HCT116 (cell line): ENCODE results near the gene DYNLT1. TPM values are rescaled to one million over a fixed set of nuclear protein-coding genes. Genes with fewer than 3 reads are reported as not detected.

Source experiments
- ATAC-seq: fragments of 200-7000 bp; cut with Tn5 transposase; 2 replicates; pipeline ENCODE4 v1.9.1; 2020; ENCODE audit warnings: mild to moderate bottlenecking, moderate library complexity
- BruUV-seq: library from RNA; stranded (reverse); fragments of 400-500 nt; replicated peaks from 2 replicates; lab custom pipeline; 2021; lab: Mats Ljungman, UMichigan
- CTCF ChIA-PET: fragments of 300-600 bp; sonication (Branson Sonifier 250); formaldehyde crosslinking; loops from one replicate; lab custom pipeline; 2021; ENCODE audit warnings: antibody characterized with exemption; lab: Charles Lee
- POLR2A ChIA-PET: fragments of 300-600, 350-600 bp; sonication (Branson Sonifier 250); formaldehyde crosslinking; loops from one replicate; lab custom pipeline; 2021; ENCODE audit warnings: antibody characterized with exemption; lab: Charles Lee
- RAD21 ChIA-PET, 2 experiments: fragments of 300-600 bp; sonication (Branson Sonifier 250); formaldehyde crosslinking; loops; one replicate each; lab custom pipeline; 2023; ENCODE audit warnings: low total read pairs in 2 of 2; ENCODE audit not compliant: uncharacterized antibody in 2 of 2, unreplicated experiment in 2 of 2, low non-redundant PET in 1 of 2; lab: Charles Lee
- DNase-seq: peaks from one replicate; pipeline ENCODE4 v3.0.0-alpha.2; 2010; ENCODE audit warnings: low read depth, low spot score
- H2AFZ ChIP-seq: fragments of 200-600 bp; shearing (Covaris generic), sonication (generic); 2 replicates; pipeline ENCODE4 v1.6.1; 2017; ENCODE audit warnings: low read depth, mixed run types, mixed read lengths, antibody characterized with exemption, low read length; ENCODE audit not compliant: poor library complexity, severe bottlenecking
- H3K27ac ChIP-seq: 2 replicates; pipeline ENCODE4 v1.5.1; 2012; ENCODE audit warnings: low read depth, low read length
- H3K27me3 ChIP-seq: fragments of 200-600 bp; sonication (generic); 2 replicates; pipeline ENCODE4 v1.6.1; 2016; ENCODE audit warnings: mixed run types, low read length, mixed read lengths; ENCODE audit not compliant: insufficient read depth
- H3K36me3 ChIP-seq, 2 experiments: fragments of 200-500 bp in 1 of 2; fragments of 200-600 bp in 1 of 2; sonication (Bioruptor generic) in 1 of 2; sonication (generic) in 1 of 2; 2 replicates each; pipeline versions ENCODE4 v1.5.1 to v1.6.1; 2014 to 2016; ENCODE audit warnings: low read length in 2 of 2, inconsistent platforms in 1 of 2, mixed read lengths in 1 of 2, mixed run types in 1 of 2; ENCODE audit not compliant: insufficient read depth in 2 of 2, control insufficient read depth in 1 of 2
- H3K4me1 ChIP-seq, 2 experiments: fragments of 200-600 bp in 1 of 2; sonication (generic) in 1 of 2; 2 replicates each; pipeline versions ENCODE4 v1.5.1 to v1.6.1; 2012 to 2017; ENCODE audit warnings: low read length in 2 of 2, inconsistent platforms in 1 of 2, mild to moderate bottlenecking in 1 of 2, mixed read lengths in 1 of 2, mixed run types in 1 of 2, moderate library complexity in 1 of 2; ENCODE audit not compliant: insufficient read depth in 2 of 2, control insufficient read depth in 1 of 2
- H3K4me2 ChIP-seq: fragments of 200-600 bp; sonication (generic); 2 replicates; pipeline ENCODE4 v1.6.1; 2017; ENCODE audit warnings: mixed run types, low read length, mixed read lengths
- H3K4me3 ChIP-seq, 2 experiments: fragments of 200-600 bp in 1 of 2; sonication (generic) in 1 of 2; replicated peaks in 1 of 2; 2 replicates each; pipeline ENCODE4 v1.5.1; 2011 to 2016; ENCODE audit warnings: low read length in 2 of 2, control low read depth in 1 of 2, low read depth in 1 of 2, mild to moderate bottlenecking in 1 of 2, mixed read lengths in 1 of 2, mixed run types in 1 of 2
- H3K79me2 ChIP-seq: fragments of 200-600 bp; sonication (generic); 2 replicates; pipeline ENCODE4 v1.6.1; 2017; ENCODE audit warnings: mild to moderate bottlenecking, mixed run types, low read length, moderate library complexity, mixed read lengths; ENCODE audit not compliant: insufficient read depth
- H3K9ac ChIP-seq: fragments of 200-600 bp; sonication (generic); 2 replicates; pipeline ENCODE4 v1.6.1; 2016; ENCODE audit warnings: low read length, mixed read lengths
- H3K9me2 ChIP-seq: fragments of 200-600 bp; sonication (generic), shearing (Covaris generic); 2 replicates; pipeline ENCODE4 v1.6.1; 2017; ENCODE audit warnings: mixed run types, mild to moderate bottlenecking, moderate library complexity; ENCODE audit not compliant: insufficient read depth
- H3K9me3 ChIP-seq, 2 experiments: fragments of 200-500 bp in 1 of 2; fragments of 200-600 bp in 1 of 2; sonication (Bioruptor generic) in 1 of 2; sonication (generic) in 1 of 2; 2 replicates each; pipeline ENCODE4 v1.6.1; 2014 to 2017; ENCODE audit warnings: low read length in 2 of 2, mixed read lengths in 2 of 2, inconsistent platforms in 1 of 2, low read depth in 1 of 2, mild to moderate bottlenecking in 1 of 2, mixed run types in 1 of 2, moderate library complexity in 1 of 2; ENCODE audit not compliant: control insufficient read depth in 1 of 2, insufficient read depth in 1 of 2
- H4K20me1 ChIP-seq: fragments of 200-600 bp; sonication (generic), shearing (Covaris generic); 2 replicates; pipeline ENCODE4 v1.6.1; 2017; ENCODE audit warnings: mixed run types, mild to moderate bottlenecking, moderate library complexity; ENCODE audit not compliant: insufficient read depth
- CBX3 ChIP-seq: IDR thresholded peaks from 2 replicates; pipeline ENCODE4 v1.6.1; 2012; ENCODE audit warnings: low read depth
- ELF1 ChIP-seq: IDR thresholded peaks from 2 replicates; pipeline ENCODE4 v1.6.1; 2012; ENCODE audit warnings: low read depth, borderline replicate concordance
- JUND ChIP-seq: IDR thresholded peaks from 2 replicates; pipeline ENCODE4 v1.6.1; 2012
- POLR2AphosphoS5 ChIP-seq: IDR thresholded peaks from 2 replicates; pipeline ENCODE4 v1.6.1; 2011; ENCODE audit warnings: mild to moderate bottlenecking, low read depth, low read length, moderate library complexity
- RAD21 ChIP-seq: IDR thresholded peaks from 2 replicates; pipeline ENCODE4 v1.6.1; 2012; ENCODE audit warnings: low read depth, mild to moderate bottlenecking
- SIN3A ChIP-seq: IDR thresholded peaks from 2 replicates; pipeline ENCODE4 v1.6.1; 2012; ENCODE audit warnings: low read depth
- SP1 ChIP-seq: IDR thresholded peaks from 2 replicates; pipeline ENCODE4 v1.6.1; 2012; ENCODE audit warnings: low read depth
- ZNF274 ChIP-seq: fragments of 200-500 bp; sonication (Bioruptor generic); IDR thresholded peaks from 2 replicates; pipeline ENCODE4 v1.6.1; 2014; ENCODE audit warnings: mild to moderate bottlenecking, low read depth, low read length, inconsistent platforms
- intact Hi-C: fragments of 100-400 bp; cut with micrococcal nuclease; formaldehyde crosslinking; loops from 2 replicates; pipeline ENCODE4 v1.10.0; 2022
- total RNA-seq: library from RNA; stranded (reverse); gene quantifications from one replicate; pipeline ENCODE4 v1.2.1, GENCODE V29; 2021; ENCODE audit not compliant: unreplicated experiment
- TF ChIP-seq, protein P1 (sequence below): IDR thresholded peaks from 2 replicates; pipeline ENCODE4 v1.6.1; 2012
- TF ChIP-seq, protein P2 (sequence below), 3 experiments: fragments of 200-600 bp in 1 of 3; sonication (generic) in 1 of 3; IDR thresholded peaks in 2 of 3; conservative IDR thresholded peaks in 1 of 3; 2 replicates each; pipeline ENCODE4 v1.5.1; 2012 to 2017; ENCODE audit warnings: low read depth in 2 of 3, low read length in 2 of 3, antibody characterized with exemption in 1 of 3, borderline replicate concordance in 1 of 3, control low read depth in 1 of 3, mild to moderate bottlenecking in 1 of 3, mixed read lengths in 1 of 3, mixed run types in 1 of 3, moderate library complexity in 1 of 3; ENCODE audit not compliant: insufficient read depth in 1 of 3

Gene DYNLT1
- total RNA-seq, 1 experiment from 2014 or later = 239 TPM

DNA sequence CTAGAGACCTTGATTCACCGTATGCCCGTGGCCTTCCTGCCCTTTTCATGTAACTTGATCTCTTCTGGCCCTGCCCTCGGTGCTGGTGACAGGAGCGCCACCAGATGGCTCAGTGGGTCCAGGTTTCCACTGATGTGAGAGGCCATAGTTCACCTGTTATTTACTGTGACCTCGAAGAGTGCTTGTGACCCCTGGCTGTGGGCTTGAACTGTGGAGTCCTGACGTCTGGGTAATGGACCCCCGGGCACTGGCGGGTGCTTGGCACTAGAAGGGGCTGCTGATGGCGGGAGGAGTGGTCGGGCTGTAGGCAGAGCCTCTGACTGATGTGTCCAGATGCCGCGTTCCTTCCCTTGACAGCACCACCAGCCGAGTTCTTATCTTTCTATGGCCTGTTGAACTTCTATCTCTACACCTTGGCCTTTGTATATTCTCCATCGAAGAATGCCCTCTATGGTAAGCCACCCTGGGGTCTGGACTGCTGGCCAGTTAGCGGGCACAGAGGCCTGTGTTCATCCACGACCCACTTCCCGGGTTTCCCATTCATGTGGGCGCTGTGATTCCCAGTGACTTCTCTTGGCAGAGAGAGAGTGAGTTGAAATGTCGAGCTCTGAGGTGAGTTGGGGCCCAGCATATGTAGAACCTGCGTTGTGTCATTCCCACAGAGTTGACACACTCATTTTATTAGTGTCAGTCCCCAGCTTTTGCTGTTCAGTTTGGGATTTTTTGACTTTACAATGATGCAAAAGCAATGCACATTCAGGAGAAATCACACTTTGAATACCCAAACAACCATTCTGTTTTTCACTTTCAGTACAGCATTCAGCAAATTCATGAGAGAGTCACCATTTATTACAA is 14.9 kb downstream of the DYNLT1 start:
- BruUV-seq = no TSS peak
- RAD21 ChIA-PET = no interaction called here
- intact Hi-C loops = no loop called here
- Histone ChIP-seq H3K4me3 (no peak overlapping the region), H3K4me1 (peaks cover 8 to 39% of the 10 kb centered on the region in 2 experiments; a peak in 3 of 4 replicates), H4K20me1 (no peaks in the 10 kb centered on the region), H3K9me3 (no peaks in the 10 kb centered on the region), H3K4me2 (peak overlapping the region; percentile 23; the same call in 1 of the 2 replicates), H2AFZ (no peak overlapping the region), H3K36me3 (peaks cover 10 to 48% of the 10 kb centered on the region in 2 experiments; a peak in 3 of 4 replicates), H3K79me2 (peaks cover 6% of the 10 kb centered on the region; the same call in 1 of the 2 replicates), H3K9me2 (no peaks in the 10 kb centered on the region), H3K27me3 (no peaks in the 10 kb centered on the region), H3K9ac (no peak overlapping the region), H3K27ac (no peak overlapping the region)
- no peak for DNase-seq
- POLR2A ChIA-PET = no interaction called here
- peak; percentile 78 for TF ChIP-seq RAD21
- TF ChIP-seq ZNF274 = no peak
- TF ChIP-seq SP1 = no peak
- TF ChIP-seq, protein P1, sequence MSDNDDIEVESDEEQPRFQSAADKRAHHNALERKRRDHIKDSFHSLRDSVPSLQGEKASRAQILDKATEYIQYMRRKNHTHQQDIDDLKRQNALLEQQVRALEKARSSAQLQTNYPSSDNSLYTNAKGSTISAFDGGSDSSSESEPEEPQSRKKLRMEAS = no peak
- TF ChIP-seq POLR2AphosphoS5 = no peak; the same call in 1 of the 2 replicates
- TF ChIP-seq ELF1 = no peak
- no peak for TF ChIP-seq SIN3A
- TF ChIP-seq, protein P2, sequence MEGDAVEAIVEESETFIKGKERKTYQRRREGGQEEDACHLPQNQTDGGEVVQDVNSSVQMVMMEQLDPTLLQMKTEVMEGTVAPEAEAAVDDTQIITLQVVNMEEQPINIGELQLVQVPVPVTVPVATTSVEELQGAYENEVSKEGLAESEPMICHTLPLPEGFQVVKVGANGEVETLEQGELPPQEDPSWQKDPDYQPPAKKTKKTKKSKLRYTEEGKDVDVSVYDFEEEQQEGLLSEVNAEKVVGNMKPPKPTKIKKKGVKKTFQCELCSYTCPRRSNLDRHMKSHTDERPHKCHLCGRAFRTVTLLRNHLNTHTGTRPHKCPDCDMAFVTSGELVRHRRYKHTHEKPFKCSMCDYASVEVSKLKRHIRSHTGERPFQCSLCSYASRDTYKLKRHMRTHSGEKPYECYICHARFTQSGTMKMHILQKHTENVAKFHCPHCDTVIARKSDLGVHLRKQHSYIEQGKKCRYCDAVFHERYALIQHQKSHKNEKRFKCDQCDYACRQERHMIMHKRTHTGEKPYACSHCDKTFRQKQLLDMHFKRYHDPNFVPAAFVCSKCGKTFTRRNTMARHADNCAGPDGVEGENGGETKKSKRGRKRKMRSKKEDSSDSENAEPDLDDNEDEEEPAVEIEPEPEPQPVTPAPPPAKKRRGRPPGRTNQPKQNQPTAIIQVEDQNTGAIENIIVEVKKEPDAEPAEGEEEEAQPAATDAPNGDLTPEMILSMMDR (IDR thresholded peaks at IDR 0.05 in 2 of 3, conservative IDR thresholded peaks at IDR 0.05 in 1 of 3; ENCODE audit: borderline replicate concordance in 1 of 3, insufficient read depth in 1 of 3, low read depth in 2 of 3, low read length in 2 of 3) = peak; percentile 49 to 56 (median 50)
- no peak for TF ChIP-seq CBX3
- TF ChIP-seq JUND = no peak
- CTCF ChIA-PET = interaction anchor here (2.8 kb wide), 1 partner anchor 62 kb away, joined by 9 read pairs; no protein-coding TSS in a partner anchor
- ATAC-seq = peak; percentile 70
